ENCODE data around the gene TCF12.

The TCF12 gene

GRCh38 chr15:57189466-57189865 is 271.0 kb downstream of the TCF12 start:
- Histone ChIP-seq H3K27me3 (ENCODE audit: insufficient read depth, low read length) (no peaks in the 10 kb centered on the region), H3K9ac (ENCODE audit: low read length) (no peak overlapping the region), H3K27ac (ENCODE audit: low read depth, low read length, poor library complexity, severe bottlenecking) (no peak overlapping the region), H4K20me1 (ENCODE audit: insufficient read depth, low read length) (no peaks in the 10 kb centered on the region), H3F3A (ENCODE audit: insufficient read depth, low read length) (no peaks in the 10 kb centered on the region), H3K9me3 (ENCODE audit: low read length) (no peaks in the 10 kb centered on the region), H3K9me2 (ENCODE audit: low read depth, low read length) (no peaks in the 10 kb centered on the region), H3K4me3 (ENCODE audit: low read depth, low read length, poor library complexity, severe bottlenecking) (no peak overlapping the region), H3K36me3 (ENCODE audit: insufficient read depth, low read length) (peaks cover 45% of the 10 kb centered on the region), H3K79me2 (ENCODE audit: insufficient read depth, low read length) (no peaks in the 10 kb centered on the region), H3K4me1 (ENCODE audit: insufficient read depth, low read length, severe bottlenecking) (no peaks in the 10 kb centered on the region), H2AFZ (ENCODE audit: low read length) (no peak overlapping the region), H3K4me2 (ENCODE audit: low read length) (no peak overlapping the region)
- no peak for TF ChIP-seq CTCF (IDR thresholded peaks at IDR 0.05; ENCODE audit: low read length)
- no peak for TF ChIP-seq EZH2 (IDR thresholded peaks at IDR 0.05; ENCODE audit: borderline replicate concordance, low read length)

GRCh38 chr15:57190208-57190607 is 271.8 kb downstream of the TCF12 start:
- H3K9ac ChIP-seq (ENCODE audit: low read length) = no peak overlapping the region
- H3K27ac ChIP-seq (ENCODE audit: low read depth, low read length, poor library complexity, severe bottlenecking) = no peak overlapping the region
- no peak overlapping the region for H3K4me3 ChIP-seq (ENCODE audit: low read depth, low read length, poor library complexity, severe bottlenecking)
- H3K27me3 ChIP-seq (ENCODE audit: insufficient read depth, low read length) = no peaks in the 10 kb centered on the region
- TF ChIP-seq CTCF (IDR thresholded peaks at IDR 0.05; ENCODE audit: low read length) = no peak
- TF ChIP-seq EZH2 (IDR thresholded peaks at IDR 0.05; ENCODE audit: borderline replicate concordance, low read length) = no peak
- H3K9me2 ChIP-seq (ENCODE audit: low read depth, low read length) = no peaks in the 10 kb centered on the region
- no peak overlapping the region for H3K4me2 ChIP-seq (ENCODE audit: low read length)
- no peaks in the 10 kb centered on the region for H3K4me1 ChIP-seq (ENCODE audit: insufficient read depth, low read length, severe bottlenecking)
- no peaks in the 10 kb centered on the region for H4K20me1 ChIP-seq (ENCODE audit: insufficient read depth, low read length)
- H3K36me3 ChIP-seq (ENCODE audit: insufficient read depth, low read length) = peaks cover 43% of the 10 kb centered on the region
- H2AFZ ChIP-seq (ENCODE audit: low read length) = no peak overlapping the region
- no peaks in the 10 kb centered on the region for H3K79me2 ChIP-seq (ENCODE audit: insufficient read depth, low read length)
- H3F3A ChIP-seq (ENCODE audit: insufficient read depth, low read length) = no peaks in the 10 kb centered on the region
- no peaks in the 10 kb centered on the region for H3K9me3 ChIP-seq (ENCODE audit: low read length)

GRCh38 chr15:57193161-57193560 is 274.7 kb downstream of the TCF12 start:
- Histone ChIP-seq H3K27ac (ENCODE audit: low read depth, low read length, poor library complexity, severe bottlenecking) (no peak overlapping the region), H3K79me2 (ENCODE audit: insufficient read depth, low read length) (no peaks in the 10 kb centered on the region), H3K4me1 (ENCODE audit: insufficient read depth, low read length, severe bottlenecking) (no peaks in the 10 kb centered on the region), H3K4me2 (ENCODE audit: low read length) (no peak overlapping the region), H3K4me3 (ENCODE audit: low read depth, low read length, poor library complexity, severe bottlenecking) (no peak overlapping the region), H3K9me2 (ENCODE audit: low read depth, low read length) (no peaks in the 10 kb centered on the region), H3F3A (ENCODE audit: insufficient read depth, low read length) (no peaks in the 10 kb centered on the region), H3K9ac (ENCODE audit: low read length) (no peak overlapping the region), H4K20me1 (ENCODE audit: insufficient read depth, low read length) (no peaks in the 10 kb centered on the region), H3K36me3 (ENCODE audit: insufficient read depth, low read length) (peaks cover 40% of the 10 kb centered on the region), H2AFZ (ENCODE audit: low read length) (no peak overlapping the region), H3K27me3 (ENCODE audit: insufficient read depth, low read length) (no peaks in the 10 kb centered on the region), H3K9me3 (ENCODE audit: low read length) (no peaks in the 10 kb centered on the region)
- no peak for TF ChIP-seq CTCF (IDR thresholded peaks at IDR 0.05; ENCODE audit: low read length)
- no peak for TF ChIP-seq EZH2 (IDR thresholded peaks at IDR 0.05; ENCODE audit: borderline replicate concordance, low read length)
